Measurements from ENCODE around the gene VPS36.
"Not testable (repeated sequence)": the region's sequence is repeated elsewhere in the genome, so short reads cannot be mapped to it uniquely, and the experiment has no call there.

The VPS36 gene

DNA sequence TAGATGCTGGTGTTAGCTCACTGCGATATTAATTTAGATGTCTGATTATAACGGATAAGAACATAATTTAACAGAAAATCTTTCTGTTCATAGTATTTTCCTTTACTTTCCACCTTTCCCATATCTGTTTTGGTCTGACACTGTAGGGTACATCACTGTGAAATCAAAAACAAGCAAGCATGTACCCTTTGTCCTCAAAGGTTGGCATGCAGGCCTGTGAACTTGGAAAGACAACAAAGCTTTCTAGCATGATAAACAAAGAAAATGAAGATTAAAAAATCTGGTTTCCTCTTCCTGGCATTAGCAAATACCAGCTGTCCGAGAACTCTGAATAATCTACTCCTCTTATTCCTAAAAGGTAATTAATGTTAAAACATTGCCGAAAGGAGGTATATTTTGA is 76.0 kb downstream of the VPS36 start:
- DNase-seq = no peak

DNA sequence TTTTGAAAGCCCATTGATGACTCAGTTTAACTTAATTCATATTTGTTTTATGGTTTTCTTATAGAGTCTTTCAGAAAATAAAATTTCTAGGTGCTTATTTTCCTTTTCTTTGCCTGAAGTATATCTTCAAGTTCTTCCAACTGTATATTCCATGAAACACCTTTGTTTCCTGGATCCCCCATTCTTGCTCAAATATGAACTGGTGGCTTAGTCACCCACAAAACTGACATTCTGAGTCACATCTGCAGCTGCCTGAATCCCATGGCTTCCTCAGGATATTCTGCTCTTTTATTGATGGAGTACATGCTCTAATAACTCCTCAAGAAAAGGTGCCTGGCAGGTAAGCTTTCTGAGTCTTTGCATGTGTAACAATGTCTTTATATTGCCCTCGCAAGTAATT is 77.2 kb downstream of the VPS36 start:
- DNase-seq = not testable (repeated sequence)

DNA sequence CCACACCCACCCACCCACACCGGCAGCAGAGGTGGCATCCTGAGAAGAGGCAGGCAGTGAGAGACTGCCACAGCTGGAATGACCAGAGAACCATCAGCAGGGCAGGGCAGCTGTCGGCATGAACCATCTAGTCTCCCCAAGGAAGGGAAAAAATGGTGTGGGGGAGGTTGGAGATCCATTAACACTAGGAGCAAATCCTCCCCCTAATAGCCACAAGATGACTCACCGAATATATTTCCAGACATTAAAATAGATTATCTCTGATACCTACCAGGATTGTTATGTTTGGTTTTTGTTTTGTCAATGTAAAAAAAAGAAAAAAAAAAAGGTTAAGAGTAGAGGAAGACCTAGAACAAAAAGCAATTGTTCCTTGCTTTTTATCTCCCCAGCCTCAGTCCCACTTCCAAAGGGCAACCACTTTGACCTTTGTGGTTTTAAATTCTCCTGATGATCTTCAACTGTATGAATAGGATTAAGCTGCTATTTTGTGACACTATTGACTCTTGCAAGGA is 78.6 kb downstream of the VPS36 start:
- DNase-seq = no peak

DNA sequence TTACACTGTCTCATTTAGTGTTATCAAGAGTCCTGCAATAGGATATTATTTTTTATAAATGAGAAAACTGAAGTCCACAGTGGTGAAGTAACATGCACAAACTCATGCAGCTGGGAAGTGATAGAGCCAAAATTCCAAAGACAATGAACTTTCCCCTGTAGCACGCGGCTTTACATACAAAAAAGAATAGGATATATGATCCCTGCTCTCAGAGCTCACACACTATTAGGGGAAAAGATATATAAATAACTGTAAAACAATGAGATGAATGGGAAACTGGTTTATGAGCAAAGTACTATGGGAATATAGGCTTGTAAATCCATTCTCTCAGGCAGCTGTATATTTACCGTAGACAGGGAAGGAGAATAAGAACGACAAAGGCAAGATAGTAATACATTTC is 84.1 kb downstream of the VPS36 start:
- DNase-seq = no peak
